ENCODE results near the gene SPATA12.

GRCh38 chr3:57112206-57112605 is 51.7 kb downstream of the SPATA12 start:
- peak; percentile 31 for TF ChIP-seq CTCF (IDR thresholded peaks at IDR 0.05; ENCODE audit: extremely low read depth in 1 of 2, insufficient read depth in 1 of 2, low read depth in 1 of 2, low read length in 2 of 2)
- TF ChIP-seq MYC (IDR thresholded peaks at IDR 0.05; ENCODE audit: low read depth, low read length) = no peak
- no peak for TF ChIP-seq EZH2 (IDR thresholded peaks at IDR 0.05; ENCODE audit: borderline replicate concordance, low read depth, low read length, severe bottlenecking)

All from endothelial cell of umbilical vein (primary cell).